K562 (cell line): Measurements from ENCODE around the gene SLC39A11. TPM values are rescaled to one million over a fixed set of nuclear protein-coding genes. Genes with fewer than 3 reads are reported as not detected.

Experiments used
- ATAC-seq: fragments of 200-7000 bp; cut with Tn5 transposase; 3 replicates; pipeline ENCODE4 v1.9.1; 2020; ENCODE audit warnings: moderate library complexity
- BruUV-seq: library from RNA; stranded (reverse); fragments of 400-500 nt; replicated peaks from 2 replicates; lab custom pipeline; 2021; lab: Mats Ljungman, UMichigan
- CTCF ChIA-PET: fragments of 300-600 bp; formaldehyde crosslinking; extraction: SDS; loops from one replicate; lab custom pipeline; 2021; ENCODE audit warnings: low intra/inter-chr PET ratio; lab: Yijun Ruan, JAX
- POLR2A ChIA-PET: fragments of 300-600, 350-650 bp; sonication (Branson Sonifier 250); formaldehyde crosslinking; extraction: SDS; loops from one replicate; lab custom pipeline; 2021; ENCODE audit warnings: antibody characterized with exemption, inconsistent platforms; lab: Yijun Ruan, JAX
- DNase-seq, 4 experiments: peaks; one replicate each; pipeline versions ENCODE4 v3.0.0 to v3.0.0-alpha.2; 2011 to 2018; ENCODE audit warnings: low spot score in 3 of 4, mixed read lengths in 3 of 4; ENCODE audit errors: extremely low read depth in 1 of 4
- FAIRE-seq: peaks from 2 replicates; lab custom pipeline; 2011; peaks lifted over from hg19 to GRCh38; lab: Jason Lieb, UNC
- H2AFZ ChIP-seq: 2 replicates; pipeline ENCODE4 v1.6.0; 2011; ENCODE audit warnings: low read depth, low read length, control low read depth, inconsistent platforms
- H3K27ac ChIP-seq: fragments of 200-600 bp; 3 replicates; pipeline ENCODE4 v1.8.0; 2011; ENCODE audit warnings: low read depth, mild to moderate bottlenecking, control low read depth, inconsistent platforms, low read length, moderate library complexity, mixed read lengths; ENCODE audit errors: extremely low read depth
- H3K27me3 ChIP-seq, 2 experiments: fragments of 300-600 bp in 1 of 2; 2 replicates in 1 of 2; 3 replicates in 1 of 2; pipeline versions ENCODE4 v1.6.0 to v1.8.0; 2011; ENCODE audit warnings: inconsistent platforms in 2 of 2, low read length in 2 of 2, mild to moderate bottlenecking in 1 of 2, mixed read lengths in 1 of 2, moderate library complexity in 1 of 2; ENCODE audit not compliant: control insufficient read depth in 2 of 2, insufficient read depth in 2 of 2
- H3K36me3 ChIP-seq: fragments of 300-600 bp; 3 replicates; pipeline ENCODE4 v1.8.0; 2011; ENCODE audit warnings: mild to moderate bottlenecking, low read length, inconsistent platforms; ENCODE audit not compliant: control insufficient read depth, insufficient read depth
- H3K4me1 ChIP-seq, 2 experiments: fragments of 200-600 bp in 1 of 2; replicated peaks in 1 of 2; 2 replicates in 1 of 2; 3 replicates in 1 of 2; pipeline versions ENCODE4 v1.5.1 to v1.8.0; 2011; ENCODE audit warnings: inconsistent platforms in 2 of 2, low read length in 2 of 2, mild to moderate bottlenecking in 1 of 2, mixed read lengths in 1 of 2, moderate library complexity in 1 of 2; ENCODE audit not compliant: control insufficient read depth in 2 of 2, insufficient read depth in 2 of 2
- H3K4me2 ChIP-seq: 2 replicates; pipeline ENCODE4 v1.6.1; 2011; ENCODE audit warnings: low read length, control low read depth, inconsistent platforms, mixed read lengths; ENCODE audit not compliant: insufficient read depth
- H3K4me3 ChIP-seq: fragments of 200-600 bp; sonication (generic), shearing (Covaris generic); 2 replicates; pipeline ENCODE4 v1.5.1; 2016; ENCODE audit warnings: control low read depth, inconsistent platforms
- H3K79me2 ChIP-seq: fragments of 200-600 bp; 3 replicates; pipeline ENCODE4 v1.8.0; 2011; ENCODE audit warnings: low read length, inconsistent platforms; ENCODE audit not compliant: control insufficient read depth, insufficient read depth
- H3K9ac ChIP-seq, 2 experiments: 2 replicates each; pipeline versions ENCODE4 v1.6.0 to v1.6.1; 2011; ENCODE audit warnings: low read depth in 2 of 2, low read length in 2 of 2, control low read depth in 1 of 2, inconsistent platforms in 1 of 2, mild to moderate bottlenecking in 1 of 2, mixed read lengths in 1 of 2; ENCODE audit not compliant: insufficient read depth in 1 of 2
- H3K9me1 ChIP-seq: one replicate; pipeline ENCODE4 v1.6.0; 2011; ENCODE audit warnings: inconsistent platforms, mild to moderate bottlenecking, low read length, moderate library complexity; ENCODE audit not compliant: control insufficient read depth, insufficient read depth
- H3K9me3 ChIP-seq: replicated peaks from 2 replicates; pipeline ENCODE4 v1.5.1; 2011; ENCODE audit warnings: low read depth, low read length, inconsistent platforms; ENCODE audit not compliant: control insufficient read depth, insufficient read depth
- H4K20me1 ChIP-seq: replicated peaks from 2 replicates; pipeline ENCODE4 v1.6.1; 2011; ENCODE audit warnings: low read length, inconsistent platforms, mixed read lengths; ENCODE audit not compliant: control insufficient read depth, insufficient read depth
- ATF7 ChIP-seq: fragments of 450-650 bp; IDR thresholded peaks from 2 replicates; pipeline ENCODE4 v1.7.1; 2014; ENCODE audit warnings: mild to moderate bottlenecking, moderate library complexity
- EP300 ChIP-seq: IDR thresholded peaks from 2 replicates; pipeline ENCODE4 v1.6.1; 2012; ENCODE audit warnings: low read length, improper control_type of control experiment
- KDM4B ChIP-seq, 2 experiments: fragments of 450-650 bp in 1 of 2; sonication (generic) in 1 of 2; IDR thresholded peaks; 2 replicates each; pipeline ENCODE4 v1.6.1; 2016 to 2017; ENCODE audit warnings: borderline replicate concordance in 2 of 2, antibody characterized with exemption in 1 of 2, low read depth in 1 of 2, mild to moderate bottlenecking in 1 of 2
- MXI1 ChIP-seq: IDR thresholded peaks from 2 replicates; pipeline ENCODE4 v1.6.1; 2011; ENCODE audit warnings: low read depth, mild to moderate bottlenecking, improper control_type of control experiment, low read length
- NCOA1 ChIP-seq: fragments of 450-650 bp; IDR thresholded peaks from 2 replicates; pipeline ENCODE4 v1.6.1; 2016; ENCODE audit warnings: low read depth
- POLR3A ChIP-seq: IDR thresholded peaks from 2 replicates; pipeline ENCODE4 v1.6.1; 2011; ENCODE audit warnings: borderline replicate concordance, mild to moderate bottlenecking, moderate library complexity; ENCODE audit not compliant: insufficient read length, insufficient read depth; ENCODE audit errors: extremely low read depth
- PTBP1 ChIP-seq: fragments of 200-400 bp; formaldehyde crosslinking; IDR thresholded peaks from 2 replicates; pipeline ENCODE4 v1.6.1; 2017; ENCODE audit warnings: low read depth, low read length
- RBM22 ChIP-seq: fragments of 200-400 bp; formaldehyde crosslinking; IDR thresholded peaks from 2 replicates; pipeline ENCODE4 v1.6.1; 2018; ENCODE audit warnings: low read length, low read depth; ENCODE audit not compliant: poor library complexity, severe bottlenecking
- REST ChIP-seq, 2 experiments: fragments of 450-650 bp; formaldehyde crosslinking in 1 of 2; IDR thresholded peaks; 2 replicates each; pipeline versions ENCODE4 v1.4.0 to v1.6.1; 2014 to 2020; ENCODE audit warnings: mild to moderate bottlenecking in 2 of 2, borderline replicate concordance in 1 of 2, low read depth in 1 of 2
- RFX7 ChIP-seq: fragments of 250-450 bp; sonication (Bioruptor Pico); IDR thresholded peaks from 2 replicates; pipeline ENCODE4 v1.5.1; 2021; ENCODE audit warnings: mild to moderate bottlenecking
- WGBS: fragments of 100-300 bp; shearing (Covaris generic); methylation state at CpG from one replicate; pipeline ENCODE4 v1.1.6; 2016; ENCODE audit warnings: low coverage, mixed read lengths; ENCODE audit not compliant: insufficient coverage; ENCODE audit errors: missing lambda C conversion rate; 5-methylcytosine and 5-hydroxymethylcytosine counted together
- in situ Hi-C: fragments of 300-500 bp; cut with MboI; formaldehyde crosslinking; loops from 4 replicates; pipeline ENCODE4 v1.15.0; 2018; ENCODE audit warnings: inconsistent platforms, mixed read lengths
- intact Hi-C: fragments of 100-400 bp; cut with micrococcal nuclease; formaldehyde crosslinking; loops from 2 replicates; pipeline ENCODE4 v1.14.2; 2022
- polyA plus RNA-seq, 8 experiments: library from polyadenylated mRNA; depleted of rRNA in 4 of 8; stranded (reverse) in 5 of 8; unstranded in 3 of 8; fragments of >200 nt; fragmentation: Nextera tagmentation in 2 of 8; fragmentation: Illumina TruSeq in 1 of 8; extraction: Ambion mirVana in 2 of 8; extraction: Trizol in 1 of 8; gene quantifications; 2 replicates each; pipeline versions ENCODE4 v1.2.1 to v1.2.3, GENCODE V29; 2011 to 2014; ENCODE audit warnings: inconsistent platforms in 1 of 8, missing spikeins in 1 of 8
- total RNA-seq, 7 experiments: library from RNA; depleted of rRNA in 6 of 7; stranded (reverse); fragments of >200 nt in 6 of 7; fragmentation: Illumina TruSeq in 2 of 7; extraction: Trizol in 2 of 7; gene quantifications; 2 replicates each; pipeline versions ENCODE4 v1.2.1 to v1.2.3, GENCODE V29; 2011 to 2021; ENCODE audit warnings: low replicate concordance in 1 of 7
- TF ChIP-seq, protein P1 (sequence below): fragments of 450-650 bp; IDR thresholded peaks from 2 replicates; pipeline ENCODE4 v1.6.1; 2018; ENCODE audit warnings: mild to moderate bottlenecking, low read depth; ENCODE audit not compliant: partially characterized antibody

Gene SLC39A11
- total and polyA plus RNA-seq, 9 of the 15 experiments (the other 6 are each of a cell fraction or from before 2014, with no cell fraction given): 10.5 to 26.4 (median 13.4) TPM

- TF ChIP-seq PTBP1: no peak
- TF ChIP-seq, all 486 proteins: peak for 3
Observed at GRCh38 chr17:73099511-73099910, 7.0 kb upstream of the SLC39A11 start (continued).

GRCh38 chr17:73098919-73099318, 6.4 kb upstream of the SLC39A11 start:
- no peaks in the 10 kb centered on the region for H3K9me1 ChIP-seq
- no peaks in the 10 kb centered on the region for H3K9me3 ChIP-seq
- CTCF ChIA-PET: no interaction called here
- H3K27me3 ChIP-seq: peaks cover 21 to 48% of the 10 kb centered on the region in 2 experiments
- no peak overlapping the region for H3K27ac ChIP-seq
- no TSS peak for BruUV-seq
- DNase-seq (no peak), ATAC-seq (no peak; the same call in 2 of the 3 replicates), FAIRE-seq (no peak)
- no peaks in the 10 kb centered on the region; a peak in 1 of 5 replicates for H3K4me1 ChIP-seq
- intact Hi-C loops (loop anchor here (10.0 kb wide), 1 partner anchor 114 kb away; no protein-coding TSS in a partner anchor), in situ Hi-C loops (no loop called here)
- no peak overlapping the region for H3K4me2 ChIP-seq
- 4% methylated on average over 5 of the region's 5 CpGs for WGBS
- H3K4me3 ChIP-seq: no peak overlapping the region
- H4K20me1 ChIP-seq: no peaks in the 10 kb centered on the region
- no peak overlapping the region for H2AFZ ChIP-seq
- H3K36me3 ChIP-seq: no peaks in the 10 kb centered on the region
- no peak overlapping the region for H3K9ac ChIP-seq
- POLR2A ChIA-PET: interaction anchor here (0.6 kb wide), 1 partner anchor 62 kb away, joined by 3 read pairs; no protein-coding TSS in a partner anchor
- H3K79me2 ChIP-seq: no peaks in the 10 kb centered on the region
- no peak for TF ChIP-seq RBM22
- TF ChIP-seq POLR3A: no peak
- TF ChIP-seq, protein P1, sequence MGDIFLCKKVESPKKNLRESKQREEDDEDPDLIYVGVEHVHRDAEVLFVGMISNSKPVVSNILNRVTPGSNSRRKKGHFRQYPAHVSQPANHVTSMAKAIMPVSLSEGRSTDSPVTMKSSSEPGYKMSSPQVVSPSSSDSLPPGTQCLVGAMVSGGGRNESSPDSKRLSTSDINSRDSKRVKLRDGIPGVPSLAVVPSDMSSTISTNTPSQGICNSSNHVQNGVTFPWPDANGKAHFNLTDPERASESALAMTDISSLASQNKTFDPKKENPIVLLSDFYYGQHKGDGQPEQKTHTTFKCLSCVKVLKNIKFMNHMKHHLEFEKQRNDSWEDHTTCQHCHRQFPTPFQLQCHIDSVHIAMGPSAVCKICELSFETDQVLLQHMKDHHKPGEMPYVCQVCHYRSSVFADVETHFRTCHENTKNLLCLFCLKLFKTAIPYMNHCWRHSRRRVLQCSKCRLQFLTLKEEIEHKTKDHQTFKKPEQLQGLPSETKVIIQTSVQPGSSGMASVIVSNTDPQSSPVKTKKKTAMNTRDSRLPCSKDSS: no peak
- no peak for TF ChIP-seq ATF7
- TF ChIP-seq KDM4B (IDR thresholded peaks at IDR 0.05; ENCODE audit: borderline replicate concordance in 2 of 2, low read depth in 1 of 2): no peak
- TF ChIP-seq MXI1: no peak
- TF ChIP-seq EP300: no peak
- no peak for TF ChIP-seq REST (IDR thresholded peaks at IDR 0.05; ENCODE audit: borderline replicate concordance)
- no peak for TF ChIP-seq REST (CRISPR knock-in tag; IDR thresholded peaks at IDR 0.05; ENCODE audit: low read depth)
- no peak for TF ChIP-seq RFX7
- TF ChIP-seq NCOA1: no peak
